PC-3 (cell line): ENCODE results near the gene PCSK1. TPM values are rescaled to one million over a fixed set of nuclear protein-coding genes. Genes with fewer than 3 reads are reported as not detected.

Source experiments
- ATAC-seq: fragments of 200-7000 bp; cut with Tn5 transposase; 2 replicates; pipeline ENCODE4 v1.9.1; 2020; ENCODE audit warnings: mild to moderate bottlenecking, moderate library complexity
- BruUV-seq: library from RNA; stranded (reverse); fragments of 400-500 nt; replicated peaks from 2 replicates; lab custom pipeline; 2021; lab: Mats Ljungman, UMichigan
- CTCF ChIA-PET: fragments of 300-600 bp; sonication (Branson Sonifier 250); formaldehyde crosslinking; loops from one replicate; lab custom pipeline; 2022; ENCODE audit warnings: antibody characterized with exemption; lab: Charles Lee
- POLR2A ChIA-PET: fragments of 300-600 bp; sonication (Branson Sonifier 250); formaldehyde crosslinking; loops from one replicate; lab custom pipeline; 2022; ENCODE audit warnings: antibody characterized with exemption; ENCODE audit not compliant: unreplicated experiment; lab: Charles Lee
- DNase-seq: peaks from one replicate; pipeline ENCODE4 v3.0.0-alpha.2; 2015
- H2AFZ ChIP-seq: fragments of 300-600 bp; sonication (generic); 2 replicates; pipeline ENCODE4 v1.6.0; 2016; ENCODE audit warnings: antibody characterized with exemption, low read length
- H3F3A ChIP-seq: fragments of 300-600 bp; sonication (generic); one replicate; pipeline ENCODE4 v1.6.0; 2017; ENCODE audit warnings: antibody characterized with exemption, low read length, control low read depth, mild to moderate bottlenecking; ENCODE audit not compliant: unreplicated experiment
- H3K27ac ChIP-seq: fragments of 300-600 bp; sonication (generic); 2 replicates; pipeline ENCODE4 v1.5.1; 2016; ENCODE audit warnings: mild to moderate bottlenecking, low read length
- H3K27me3 ChIP-seq: fragments of 300-600 bp; sonication (generic); 2 replicates; pipeline ENCODE4 v1.6.1; 2016; ENCODE audit warnings: low read length, mixed read lengths
- H3K36me3 ChIP-seq: fragments of 300-600 bp; sonication (generic); 2 replicates; pipeline ENCODE4 v1.6.1; 2016; ENCODE audit warnings: low read depth, mixed run types, low read length, mixed read lengths
- H3K4me1 ChIP-seq: fragments of 300-600 bp; sonication (generic); 2 replicates; pipeline ENCODE4 v1.5.1; 2016; ENCODE audit warnings: low read length; ENCODE audit not compliant: insufficient read depth
- H3K4me2 ChIP-seq: fragments of 300-600 bp; sonication (generic); 2 replicates; pipeline ENCODE4 v1.6.0; 2016; ENCODE audit warnings: low read length
- H3K4me3 ChIP-seq: fragments of 300-600 bp; sonication (generic); 2 replicates; pipeline ENCODE4 v1.5.1; 2016; ENCODE audit warnings: mild to moderate bottlenecking, low read length, mixed read lengths
- H3K79me2 ChIP-seq: fragments of 300-600 bp; sonication (generic); 2 replicates; pipeline ENCODE4 v1.6.1; 2017; ENCODE audit warnings: low read length, mixed read lengths
- H3K9ac ChIP-seq: fragments of 300-600 bp; sonication (generic); 2 replicates; pipeline ENCODE4 v1.6.0; 2016; ENCODE audit warnings: mild to moderate bottlenecking, low read length
- H3K9me2 ChIP-seq: fragments of 300-600 bp; sonication (generic); replicated peaks from 2 replicates; pipeline ENCODE4 v1.6.1; 2016; ENCODE audit warnings: mixed run types, low read length, mixed read lengths
- H3K9me3 ChIP-seq: fragments of 300-600 bp; sonication (generic); 2 replicates; pipeline ENCODE4 v1.6.1; 2016; ENCODE audit warnings: low read length, mixed read lengths
- H4K20me1 ChIP-seq: fragments of 300-600 bp; sonication (generic); 2 replicates; pipeline ENCODE4 v1.6.1; 2016; ENCODE audit warnings: low read length, mixed read lengths
- CTCF ChIP-seq: fragments of 300-600 bp; sonication (generic); conservative IDR thresholded peaks from 2 replicates; pipeline ENCODE4 v1.5.1; 2017; ENCODE audit warnings: antibody characterized with exemption, low read depth, mild to moderate bottlenecking, low read length
- EZH2 ChIP-seq: fragments of 300-600 bp; sonication (generic); IDR thresholded peaks from one replicate; pipeline ENCODE4 v1.6.1; 2017; ENCODE audit warnings: antibody characterized with exemption, mild to moderate bottlenecking, low read length; ENCODE audit not compliant: unreplicated experiment
- EZH2phosphoT487 ChIP-seq: fragments of 300-600 bp; sonication (generic); IDR thresholded peaks from 2 replicates; pipeline ENCODE4 v1.6.1; 2018; ENCODE audit warnings: mild to moderate bottlenecking, antibody characterized with exemption, low read length, borderline replicate concordance
- intact Hi-C: fragments of 100-400 bp; cut with micrococcal nuclease; formaldehyde crosslinking; loops from 2 replicates; pipeline ENCODE4 v1.9.0; 2023
- total RNA-seq: library from RNA; depleted of rRNA; stranded (reverse); fragments of >200 nt; gene quantifications from 2 replicates; pipeline ENCODE4 v1.2.3, GENCODE V29; 2014

Gene PCSK1
- total RNA-seq, 1 experiment from 2014 or later, result not detected

GRCh38 chr5:96385538-96385937 lies 47.5 kb downstream of the PCSK1 start:
- DNase-seq (no peak), ATAC-seq (no peak)
- BruUV-seq, result no TSS peak
- no peaks in the 10 kb centered on the region for H3K27me3 ChIP-seq
- no peak overlapping the region for H3K27ac ChIP-seq
- no peak overlapping the region for H3K4me3 ChIP-seq
- no peaks in the 10 kb centered on the region for H4K20me1 ChIP-seq
- no peak overlapping the region for H3K4me2 ChIP-seq
- intact Hi-C loops, result no loop called here
- H3K4me1 ChIP-seq, result peaks cover 13% of the 10 kb centered on the region
- CTCF ChIA-PET, result no interaction called here
- H3K9ac ChIP-seq, result no peak overlapping the region
- no peaks in the 10 kb centered on the region for H3K9me3 ChIP-seq
- no peaks in the 10 kb centered on the region for H3K9me2 ChIP-seq
- H3K79me2 ChIP-seq, result no peaks in the 10 kb centered on the region
- no peak overlapping the region for H2AFZ ChIP-seq
- no peaks in the 10 kb centered on the region for H3F3A ChIP-seq
- TF ChIP-seq EZH2 (no peak), EZH2phosphoT487 (no peak), CTCF (no peak)
- no peaks in the 10 kb centered on the region for H3K36me3 ChIP-seq
- POLR2A ChIA-PET, result no interaction called here

DNA sequence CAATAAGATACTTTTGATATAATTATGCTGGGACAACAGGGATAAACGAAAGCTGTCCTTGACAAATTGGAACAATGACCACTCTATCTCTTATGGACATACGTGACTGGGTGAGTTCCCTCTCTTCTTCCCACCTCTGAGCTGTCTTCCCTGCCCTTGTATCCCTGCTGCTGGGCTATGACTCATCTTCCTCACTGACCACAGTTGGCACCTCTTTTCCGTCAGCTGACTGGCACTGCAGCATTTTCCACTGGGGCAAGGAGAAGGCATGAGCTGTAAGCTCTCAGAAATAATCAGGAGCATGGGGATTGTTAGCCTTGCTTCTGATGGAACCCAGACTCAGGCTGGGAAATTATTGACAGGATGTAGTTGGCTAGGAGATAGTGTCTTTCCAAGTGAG lies 48.7 kb downstream of the PCSK1 start:
- Histone ChIP-seq H3K9ac (no peak overlapping the region), H3K9me2 (no peaks in the 10 kb centered on the region), H3K9me3 (no peaks in the 10 kb centered on the region), H3K4me1 (peaks cover 13% of the 10 kb centered on the region), H3K36me3 (no peaks in the 10 kb centered on the region), H3K79me2 (no peaks in the 10 kb centered on the region), H3K4me3 (no peak overlapping the region), H4K20me1 (no peaks in the 10 kb centered on the region), H3K4me2 (no peak overlapping the region; the same call in 1 of the 2 replicates), H3K27me3 (no peaks in the 10 kb centered on the region), H2AFZ (no peak overlapping the region), H3F3A (no peaks in the 10 kb centered on the region), H3K27ac (no peak overlapping the region)
- ATAC-seq, result peak; percentile 100
- no TSS peak for BruUV-seq
- POLR2A ChIA-PET, result interaction anchor here (0.6 kb wide), 2 partner anchors 341 to 810 kb away, joined by 4 to 5 read pairs; no protein-coding TSS in a partner anchor
- CTCF ChIA-PET, result interaction anchor here (0.5 kb wide), 1 partner anchor 26 kb away, joined by 4 read pairs; no protein-coding TSS in a partner anchor
- intact Hi-C loops, result no loop called here
- DNase-seq, result peak; percentile 84
- TF ChIP-seq EZH2phosphoT487 (no peak), CTCF (no peak), EZH2 (no peak)

DNA sequence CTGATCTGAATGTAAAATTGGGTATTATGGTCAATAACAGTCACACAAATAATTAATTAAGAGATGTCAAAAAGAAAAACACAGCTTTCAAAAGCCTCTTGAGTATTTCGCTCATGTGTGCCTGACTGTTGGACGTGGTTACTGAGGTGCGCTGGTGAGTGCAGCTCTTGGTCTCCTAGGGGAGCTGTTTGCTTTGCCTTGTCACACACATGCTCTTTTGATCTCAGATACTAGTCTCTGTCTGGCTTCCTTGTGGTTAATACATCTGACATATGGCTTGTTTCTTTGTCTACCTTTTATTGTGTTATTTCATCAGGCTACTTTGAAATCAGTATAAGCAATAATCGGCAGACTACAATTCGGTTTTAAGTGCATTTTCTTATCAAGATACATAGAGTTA lies 51.5 kb downstream of the PCSK1 start:
- Histone ChIP-seq H4K20me1 (no peaks in the 10 kb centered on the region), H3K9me3 (no peaks in the 10 kb centered on the region), H3K9me2 (no peaks in the 10 kb centered on the region), H3F3A (no peaks in the 10 kb centered on the region), H3K4me3 (no peak overlapping the region), H3K36me3 (no peaks in the 10 kb centered on the region), H3K27ac (no peak overlapping the region), H3K27me3 (no peaks in the 10 kb centered on the region), H3K9ac (no peak overlapping the region), H3K4me2 (no peak overlapping the region), H3K4me1 (peaks cover 13% of the 10 kb centered on the region), H2AFZ (no peak overlapping the region), H3K79me2 (no peaks in the 10 kb centered on the region)
- POLR2A ChIA-PET, result no interaction called here
- ATAC-seq (no peak), DNase-seq (no peak)
- intact Hi-C loops, result no loop called here
- TF ChIP-seq EZH2phosphoT487 (no peak), EZH2 (no peak), CTCF (no peak)
- no TSS peak for BruUV-seq
- CTCF ChIA-PET, result no interaction called here
